GM19397 (cell line): ENCODE data around the gene OCA2.
"Not testable (repeated sequence)": the region's sequence is repeated elsewhere in the genome, so short reads cannot be mapped to it uniquely, and the experiment has no call there.

Source experiments
- ATAC-seq: cut with Tn5 transposase; IDR thresholded peaks from one replicate; pipeline ENCODE4 v1.9.1; 2021; ENCODE audit warnings: mild to moderate bottlenecking, moderate library complexity; ENCODE audit not compliant: unreplicated experiment

OCA2 gene

GRCh38 chr15:28121577-28121976 is 22.5 kb upstream of the OCA2 start:
- ATAC-seq: not testable (repeated sequence)

DNA sequence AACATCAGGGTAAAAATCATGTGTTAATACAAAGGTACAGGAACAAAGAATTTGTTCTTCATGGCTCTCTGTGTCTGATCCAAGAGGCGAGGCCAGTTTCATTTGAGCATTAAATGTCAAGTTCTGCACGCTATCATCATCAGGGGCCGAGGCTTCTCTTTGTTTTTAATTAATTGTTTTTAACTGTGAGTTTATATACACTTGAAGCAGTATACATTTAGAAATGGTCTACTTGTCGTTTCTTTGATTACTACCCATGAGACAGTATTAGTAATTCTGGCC is 21.2 kb upstream of the OCA2 start:
- ATAC-seq: no peak

GRCh38 chr15:28118531-28118930 is 19.4 kb upstream of the OCA2 start:
- ATAC-seq: no peak

DNA sequence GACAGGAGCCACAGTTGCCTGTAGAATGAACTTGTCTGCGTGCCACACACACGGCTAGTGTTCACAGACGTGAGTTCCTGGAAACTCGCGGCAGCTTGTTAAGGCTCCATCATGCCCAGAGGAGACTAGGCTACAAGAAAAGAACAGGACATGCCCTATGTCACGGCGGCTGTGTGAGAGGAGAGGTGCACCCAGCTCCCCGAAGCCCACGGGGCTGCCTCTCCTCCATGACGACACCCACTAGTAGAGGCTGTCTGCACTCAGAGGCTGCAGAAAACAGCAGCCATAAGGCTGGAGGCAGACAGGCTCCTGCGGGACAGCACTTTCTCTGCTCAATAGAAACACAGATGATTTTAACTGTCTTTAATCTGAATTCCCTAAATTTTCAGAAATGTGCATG is 19.0 kb upstream of the OCA2 start:
- ATAC-seq: no peak

- ATAC-seq: no peak
Measured at GRCh38 chr15:28117432-28117990, 18.4 kb upstream of the OCA2 start.

DNA sequence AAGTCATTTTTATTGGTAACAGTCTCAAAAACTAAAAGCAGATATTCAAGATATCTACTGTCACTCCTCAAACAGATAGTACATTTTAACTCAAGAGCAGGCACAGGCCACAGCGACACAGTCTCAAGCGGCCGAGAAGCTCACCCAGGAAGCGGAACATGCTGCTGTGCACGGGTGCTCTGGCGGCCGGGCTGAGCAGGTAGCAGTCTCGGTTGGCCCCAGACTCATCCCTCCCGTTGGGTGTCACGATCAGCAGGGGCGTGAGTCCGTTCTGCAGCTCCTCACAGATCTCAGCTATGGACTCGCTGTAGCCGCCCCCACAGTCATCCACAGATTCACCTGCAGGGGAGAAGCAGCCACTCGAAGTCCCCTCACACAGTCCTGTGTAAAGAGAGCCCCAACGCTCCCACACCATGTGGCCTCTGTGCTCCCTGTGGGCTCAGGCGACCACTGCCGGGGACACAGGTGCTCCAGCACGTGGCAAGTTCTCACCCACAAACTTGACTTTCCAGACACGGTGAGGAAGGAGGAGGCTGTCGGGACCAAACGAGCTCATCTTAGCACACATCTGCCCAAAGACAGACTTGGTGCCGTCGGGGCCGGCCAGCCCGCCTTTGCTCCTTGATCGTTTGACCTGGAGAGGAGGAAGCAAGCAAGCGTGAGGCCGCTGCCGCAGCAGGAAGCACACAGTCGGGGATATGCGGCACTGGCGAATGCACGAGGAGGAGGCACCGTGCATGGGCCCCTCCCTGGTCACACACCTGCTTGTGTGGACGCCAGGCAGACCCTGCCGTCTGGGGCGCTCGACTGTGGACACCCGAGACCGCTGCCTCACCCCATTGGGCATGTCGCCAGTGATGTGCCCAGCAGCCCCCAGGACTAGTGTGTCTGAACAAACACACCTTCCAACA is 17.7 kb upstream of the OCA2 start:
- ATAC-seq: no peak

DNA sequence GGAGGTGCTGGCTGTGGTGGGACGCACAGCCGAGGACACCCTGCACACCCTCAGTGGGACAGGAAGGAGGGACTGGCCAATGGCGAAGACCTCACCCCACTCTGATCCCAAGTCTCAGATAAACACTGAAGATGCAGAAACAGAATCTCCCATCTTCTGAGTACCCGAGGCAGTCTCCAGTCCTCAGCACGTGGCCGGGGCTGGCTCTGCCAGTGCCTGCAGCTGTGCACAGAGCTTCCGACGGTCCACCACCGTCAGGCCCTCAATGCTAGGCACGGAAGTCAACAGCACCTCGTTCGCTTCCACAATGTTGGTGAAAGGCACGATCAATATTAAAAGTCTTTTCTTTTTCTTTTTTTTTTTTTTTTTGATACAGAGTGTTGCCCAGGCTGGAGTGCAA is 16.8 kb upstream of the OCA2 start:
- no peak for ATAC-seq

DNA sequence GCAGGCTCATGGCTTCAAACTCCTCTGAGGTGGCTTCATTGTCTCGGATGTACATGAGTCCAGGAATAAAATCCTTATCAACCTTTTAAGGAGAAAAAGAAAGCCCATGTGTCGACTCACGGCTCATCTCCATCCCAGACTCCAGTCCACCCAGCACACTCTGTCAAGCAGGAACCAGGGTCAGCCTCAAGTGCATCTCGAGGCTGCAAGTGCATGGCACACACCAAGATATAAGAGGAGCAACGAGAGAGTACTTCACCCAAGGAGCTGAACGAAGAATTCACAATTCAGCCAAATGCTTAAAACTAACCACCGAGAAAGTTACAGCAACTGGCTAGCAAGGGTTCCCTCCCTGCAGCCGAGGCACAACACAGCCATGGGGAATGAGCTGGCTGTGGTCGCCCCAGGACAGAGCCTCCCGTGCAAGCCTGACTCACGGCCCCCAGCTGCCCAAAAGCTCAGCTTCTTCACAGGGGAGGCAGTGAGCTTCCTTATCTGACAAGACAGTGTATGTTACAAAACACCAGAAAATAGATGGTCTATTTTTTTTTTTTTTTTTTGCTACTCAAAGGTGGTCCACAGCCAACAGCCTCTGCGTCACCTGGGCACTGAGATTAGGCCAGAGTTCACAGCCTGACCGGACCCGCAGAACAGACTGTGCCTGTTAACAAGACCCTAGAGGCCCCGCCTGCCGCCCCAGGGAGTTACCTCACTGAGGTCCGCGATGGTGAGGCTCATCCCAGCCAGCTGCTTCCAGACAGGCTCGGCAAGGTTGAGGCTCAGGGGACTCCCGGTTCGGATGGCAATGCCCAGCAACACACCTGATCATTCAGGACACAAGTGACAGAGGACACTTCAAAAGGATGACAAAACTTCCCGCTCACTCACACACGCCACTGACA is 15.9 kb upstream of the OCA2 start:
- ATAC-seq: no peak

DNA sequence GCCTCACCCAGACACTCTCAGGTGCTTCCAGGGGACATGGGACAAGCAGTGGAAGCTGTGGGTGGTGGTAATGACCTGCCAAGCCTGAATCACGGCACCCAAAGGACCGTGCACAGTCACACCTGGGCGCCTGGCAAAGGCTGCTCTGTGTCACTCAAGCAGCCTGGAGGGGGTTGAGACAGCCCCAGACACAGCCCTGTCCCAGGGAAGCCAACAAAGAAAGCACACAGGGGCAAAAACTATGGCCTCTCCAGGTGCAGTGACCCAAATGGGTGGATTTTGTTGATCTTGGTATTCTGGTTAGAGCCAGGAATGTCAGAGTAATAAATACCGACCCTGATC is 15.0 kb upstream of the OCA2 start:
- ATAC-seq: no peak

DNA sequence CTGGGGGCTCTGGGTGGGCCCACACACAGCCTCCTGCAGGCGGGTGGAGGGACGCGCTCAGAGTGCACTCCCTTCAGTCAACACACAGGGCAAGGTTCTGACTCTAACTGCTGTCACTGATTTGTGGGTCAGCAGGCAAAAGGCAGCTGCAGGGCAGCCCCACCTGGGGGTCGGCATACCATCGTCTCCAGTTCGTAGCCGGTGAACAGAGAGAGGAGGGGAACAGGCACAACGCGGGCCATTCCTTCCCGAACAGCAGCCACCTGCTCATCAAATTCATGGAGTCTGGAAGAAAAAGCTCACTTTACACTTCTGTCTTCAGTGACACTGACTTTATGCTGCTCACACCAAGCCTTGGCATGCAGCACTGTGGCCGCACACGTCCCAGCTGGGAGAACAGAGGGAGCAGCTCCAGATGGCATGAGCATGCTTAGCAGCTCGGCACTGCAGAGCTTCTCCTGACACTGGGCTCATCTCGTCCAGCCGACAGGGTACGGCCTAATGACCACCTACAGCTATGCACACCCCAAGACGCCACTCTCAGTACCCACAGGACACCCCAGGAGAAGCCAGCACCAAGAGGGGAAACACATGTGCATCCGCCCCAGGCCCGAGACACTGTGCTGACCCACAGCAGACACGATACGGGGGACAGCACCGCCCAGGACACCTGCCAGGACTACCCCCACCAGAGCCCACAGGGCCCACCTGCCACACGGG is 14.4 kb upstream of the OCA2 start:
- no peak for ATAC-seq

DNA sequence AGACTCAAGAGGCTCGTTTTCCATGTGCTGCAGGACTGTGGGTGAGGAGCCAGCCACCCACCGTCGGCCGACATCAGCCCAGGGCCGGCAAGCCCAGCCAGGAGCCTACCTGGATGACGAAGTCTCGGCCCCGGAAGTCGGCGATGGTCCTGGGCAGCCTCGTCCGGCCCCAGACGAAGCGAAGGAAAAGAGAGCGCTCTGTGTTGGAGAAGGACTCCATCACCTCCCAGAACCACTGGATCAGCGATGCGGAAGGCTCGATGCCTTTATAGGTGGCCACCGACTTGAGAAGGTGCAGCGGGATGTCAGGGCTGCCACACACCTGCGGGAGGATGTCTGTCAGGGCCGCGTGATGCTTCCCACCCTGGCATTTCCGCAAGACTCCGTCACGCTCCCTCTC is 13.8 kb upstream of the OCA2 start:
- no peak for ATAC-seq

DNA sequence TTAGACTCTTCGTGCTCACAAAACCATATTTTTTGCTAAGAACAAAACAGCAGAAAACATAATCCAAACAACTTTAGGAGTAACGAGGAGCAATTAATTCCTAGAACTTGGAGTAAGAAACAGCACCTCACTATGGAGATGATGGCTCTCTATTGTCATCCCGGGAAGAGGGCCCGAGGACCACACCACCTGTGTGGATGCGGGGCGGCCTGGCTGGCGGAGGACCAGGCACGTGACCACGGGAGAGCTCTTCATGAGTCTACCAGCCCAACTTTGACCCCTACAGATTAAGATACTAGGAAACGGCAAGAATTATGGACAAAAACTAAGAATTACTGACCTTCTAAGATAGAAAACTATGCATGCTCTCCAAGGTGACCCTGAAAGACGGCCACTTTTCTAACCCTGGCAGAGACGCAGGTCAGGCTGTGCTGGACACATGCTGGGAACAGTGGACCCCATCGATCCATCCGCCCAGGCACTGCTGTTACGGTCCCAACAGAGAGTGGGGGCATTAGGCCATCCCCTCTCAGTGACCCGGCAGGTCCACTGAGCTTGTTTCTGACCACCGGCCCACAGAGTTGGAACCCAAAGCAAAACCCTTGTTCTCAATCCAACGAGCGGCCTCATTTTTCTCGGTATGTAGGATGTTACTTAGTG is 13.1 kb upstream of the OCA2 start:
- ATAC-seq: no peak

DNA sequence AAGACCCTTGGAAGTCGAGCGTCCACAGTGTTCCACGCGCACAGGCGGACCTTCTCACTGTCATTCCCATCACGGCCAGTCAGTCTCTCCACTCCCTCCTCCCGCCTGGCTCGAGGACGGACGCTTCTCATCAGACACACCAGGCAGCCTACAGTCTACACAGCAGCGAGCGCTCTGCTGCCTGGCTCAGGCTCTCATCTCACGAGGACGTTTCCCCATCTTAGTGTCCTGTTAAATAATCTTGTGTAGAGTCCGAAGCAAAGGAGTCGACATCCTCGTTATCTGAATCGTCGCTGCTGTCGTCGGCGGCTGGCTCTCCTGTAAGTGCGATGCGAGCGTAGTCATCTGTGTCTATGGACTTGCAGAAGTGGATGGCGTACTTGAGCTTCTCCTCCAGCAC is 12.4 kb upstream of the OCA2 start:
- no peak for ATAC-seq

- no peak for ATAC-seq
Measured at GRCh38 chr15:28110481-28110881, 11.4 kb upstream of the OCA2 start.

DNA sequence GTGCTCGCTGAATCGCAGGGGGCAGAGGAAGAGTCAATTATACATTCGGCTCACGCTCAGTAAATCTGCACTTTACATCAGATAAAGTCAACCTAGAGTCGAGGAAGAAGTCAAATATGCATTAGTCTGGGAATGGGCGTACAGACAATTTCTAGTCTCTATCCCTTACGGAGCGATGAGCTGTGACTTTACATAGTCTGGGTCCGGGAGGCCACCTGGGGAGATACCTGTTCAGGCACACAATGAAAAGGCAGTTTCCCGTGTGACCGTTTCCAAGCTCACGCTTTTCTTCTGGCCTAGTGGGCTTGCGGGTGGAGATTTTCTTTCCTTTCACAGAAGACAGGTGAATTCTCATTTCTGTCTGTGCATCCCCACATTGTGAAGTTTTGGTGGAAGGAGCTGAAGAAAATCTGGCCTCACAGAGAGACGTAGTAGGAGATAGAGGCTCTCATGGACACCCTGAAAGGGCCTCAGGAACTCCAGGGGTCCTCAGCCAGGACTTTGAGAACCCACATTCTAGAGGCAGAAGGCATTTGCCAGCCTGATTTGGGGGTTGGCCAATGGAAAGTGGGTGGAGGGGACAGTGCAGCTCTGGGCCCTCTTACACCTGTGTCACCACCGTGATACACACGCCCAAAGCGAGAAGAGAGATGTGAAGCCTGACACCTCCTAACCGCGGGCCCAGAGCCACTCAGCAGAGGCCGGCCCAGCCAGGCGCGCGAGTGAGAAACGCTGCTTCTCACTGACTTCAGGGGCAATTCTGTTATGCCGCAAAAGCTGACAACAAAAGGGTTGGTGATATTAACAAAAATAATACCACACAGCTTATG is 10.7 kb upstream of the OCA2 start:
- ATAC-seq: no peak

- ATAC-seq: no peak
Measured at GRCh38 chr15:28107904-28108275, 8.8 kb upstream of the OCA2 start.

- no peak for ATAC-seq
Measured at GRCh38 chr15:28107111-28107903, 8.2 kb upstream of the OCA2 start.

DNA sequence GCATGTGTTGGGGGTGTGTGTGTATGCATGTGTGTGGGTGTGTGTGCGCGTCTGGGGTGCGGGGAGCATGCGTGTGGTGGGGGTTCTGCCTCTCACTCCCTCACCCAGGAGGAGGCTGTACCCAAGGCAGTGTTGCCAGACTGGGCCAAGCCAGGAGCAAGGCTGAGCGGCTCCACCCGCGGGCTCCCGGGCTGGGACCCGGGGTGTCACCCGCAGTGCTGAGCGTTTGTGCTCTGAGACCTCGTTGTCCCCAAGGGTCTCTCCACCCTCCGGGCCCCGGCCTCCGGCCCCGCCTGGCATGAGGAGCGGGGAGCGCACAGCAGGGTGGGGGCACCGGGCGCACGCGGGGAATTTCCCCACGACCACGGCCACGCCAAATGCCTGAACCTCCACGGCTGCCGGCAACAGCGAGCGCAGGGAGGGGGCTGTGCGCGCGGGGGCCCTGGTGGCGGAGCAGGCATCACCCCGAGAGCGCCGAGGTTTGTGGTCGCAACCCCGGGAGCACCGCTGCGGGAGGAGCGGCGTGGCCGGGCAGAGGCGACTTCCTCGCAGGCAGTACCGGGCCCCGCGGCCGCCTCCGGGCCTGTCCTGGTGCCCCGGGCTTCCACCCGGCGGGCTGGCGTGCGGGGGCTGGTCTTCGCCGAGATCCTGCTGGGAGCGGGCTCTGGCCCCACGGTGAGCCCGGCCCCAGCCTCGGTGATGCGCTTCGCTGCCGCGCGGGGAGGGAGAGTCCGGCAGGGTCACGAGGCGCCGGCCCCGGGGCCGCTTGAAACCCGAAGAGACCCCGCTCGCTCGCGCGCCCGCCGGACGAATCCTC is 7.4 kb upstream of the OCA2 start:
- no peak for ATAC-seq
